AG10803 (cell line): ENCODE data around the gene HERC6.

Source experiments
- DNase-seq: peaks from one replicate; pipeline ENCODE4 v3.0.0; 2010; ENCODE audit warnings: low read depth
- H3K4me3 ChIP-seq: 2 replicates; pipeline ENCODE4 v1.5.1; 2011; ENCODE audit warnings: mild to moderate bottlenecking, low read length, control low read depth
- TF ChIP-seq, protein P1 (sequence below): conservative IDR thresholded peaks from 2 replicates; pipeline ENCODE4 v1.5.1; 2011; ENCODE audit warnings: mild to moderate bottlenecking, low read length, control low read depth, inconsistent platforms

Gene HERC6

DNA sequence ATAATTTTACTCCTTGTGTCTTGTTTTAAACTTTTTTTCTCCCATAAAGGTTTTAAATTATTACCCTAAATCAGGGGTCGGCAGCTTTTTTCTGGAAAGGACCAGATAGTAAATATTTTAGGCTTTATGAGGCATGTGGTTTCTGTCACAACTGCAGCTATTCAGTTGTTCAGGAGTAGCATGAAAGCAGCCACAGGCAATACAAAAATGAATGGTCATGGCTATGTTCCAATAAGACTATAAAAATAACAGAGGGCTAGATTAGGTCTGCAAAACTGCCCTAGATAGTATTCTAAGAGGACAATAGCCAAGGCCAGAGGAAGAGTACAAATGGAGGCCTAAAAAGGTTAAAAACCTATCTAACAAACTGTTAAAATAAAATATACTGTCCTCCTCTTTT is 102.9 kb downstream of the HERC6 start:
- TF ChIP-seq, protein P1, sequence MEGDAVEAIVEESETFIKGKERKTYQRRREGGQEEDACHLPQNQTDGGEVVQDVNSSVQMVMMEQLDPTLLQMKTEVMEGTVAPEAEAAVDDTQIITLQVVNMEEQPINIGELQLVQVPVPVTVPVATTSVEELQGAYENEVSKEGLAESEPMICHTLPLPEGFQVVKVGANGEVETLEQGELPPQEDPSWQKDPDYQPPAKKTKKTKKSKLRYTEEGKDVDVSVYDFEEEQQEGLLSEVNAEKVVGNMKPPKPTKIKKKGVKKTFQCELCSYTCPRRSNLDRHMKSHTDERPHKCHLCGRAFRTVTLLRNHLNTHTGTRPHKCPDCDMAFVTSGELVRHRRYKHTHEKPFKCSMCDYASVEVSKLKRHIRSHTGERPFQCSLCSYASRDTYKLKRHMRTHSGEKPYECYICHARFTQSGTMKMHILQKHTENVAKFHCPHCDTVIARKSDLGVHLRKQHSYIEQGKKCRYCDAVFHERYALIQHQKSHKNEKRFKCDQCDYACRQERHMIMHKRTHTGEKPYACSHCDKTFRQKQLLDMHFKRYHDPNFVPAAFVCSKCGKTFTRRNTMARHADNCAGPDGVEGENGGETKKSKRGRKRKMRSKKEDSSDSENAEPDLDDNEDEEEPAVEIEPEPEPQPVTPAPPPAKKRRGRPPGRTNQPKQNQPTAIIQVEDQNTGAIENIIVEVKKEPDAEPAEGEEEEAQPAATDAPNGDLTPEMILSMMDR = no peak
- DNase-seq = no peak

DNA sequence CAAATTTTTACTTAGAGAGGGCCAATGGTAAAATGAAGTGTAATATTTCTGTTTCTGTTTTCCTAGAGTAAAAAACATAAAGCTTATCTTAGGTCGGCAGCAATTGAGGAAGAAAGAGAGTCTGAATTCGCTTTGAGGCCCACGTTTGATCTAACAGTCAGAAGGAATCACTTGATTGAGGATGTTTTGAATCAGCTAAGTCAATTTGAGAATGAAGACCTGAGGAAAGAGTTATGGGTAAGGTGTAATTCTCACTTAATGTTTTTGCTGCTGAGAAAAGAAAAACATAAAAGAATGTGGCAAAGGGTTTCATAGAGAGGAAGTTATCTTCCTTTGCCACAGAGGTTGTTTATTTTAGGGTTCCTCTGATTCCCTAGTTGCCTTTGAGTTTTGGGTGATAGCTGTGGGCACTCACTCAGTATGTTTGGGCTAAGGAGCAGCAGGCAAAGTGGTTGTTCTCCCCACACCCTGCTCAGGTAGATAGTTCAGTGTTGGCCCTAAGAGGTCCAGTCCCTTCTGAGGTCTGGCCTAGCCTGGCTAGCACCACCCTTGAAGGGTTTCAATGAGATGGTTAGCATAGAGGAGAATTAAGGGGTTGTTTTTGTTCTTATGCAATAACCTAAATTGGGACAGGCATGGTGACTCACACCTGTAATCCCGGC is 110.6 kb downstream of the HERC6 start:
- no peak for DNase-seq
- TF ChIP-seq, protein P1 = no peak

More for the DNA sequence above, 102.9 kb downstream of the HERC6 start:
- H3K4me3 ChIP-seq = no peak overlapping the region

More for the DNA sequence above, 110.6 kb downstream of the HERC6 start:
- H3K4me3 ChIP-seq = no peak overlapping the region
